ENCODE results near the gene PLA2G2D.

Gene PLA2G2D

DNA sequence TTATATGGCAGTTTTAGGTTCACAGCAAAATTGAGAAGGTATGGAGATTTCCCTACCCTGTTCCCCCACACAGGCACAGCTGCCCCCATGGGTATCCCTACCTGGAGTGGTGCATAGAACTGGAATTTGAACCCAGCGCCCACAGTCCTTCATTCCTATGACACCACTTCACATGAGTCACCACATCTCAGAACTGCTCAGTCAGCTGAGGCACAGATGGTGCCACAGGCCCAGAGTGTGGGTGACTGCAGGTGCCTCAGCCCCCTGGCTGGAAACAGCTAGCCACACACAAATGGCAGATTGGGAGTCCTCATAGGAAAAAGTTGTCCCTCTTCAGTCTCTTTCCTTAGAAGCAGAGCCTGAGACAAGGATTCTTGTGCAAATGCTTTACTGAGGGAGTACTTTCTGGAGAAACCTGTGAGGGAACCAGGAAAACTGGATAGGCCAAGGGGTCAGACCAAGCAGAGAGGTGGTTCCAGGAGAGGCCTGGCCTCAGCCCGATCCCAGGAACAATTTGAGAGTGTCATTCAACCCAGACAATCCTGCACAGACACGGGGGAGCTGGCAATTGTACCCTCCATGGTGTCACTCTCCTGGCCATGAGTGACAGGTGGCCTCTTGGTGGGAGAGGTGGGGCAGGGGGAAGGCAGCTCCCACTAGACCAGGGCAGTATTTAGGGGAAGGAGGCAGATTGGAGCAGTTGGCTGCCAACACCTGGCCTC is 6.9 kb downstream of the PLA2G2D start:
- DNase-seq, result no peak

DNA sequence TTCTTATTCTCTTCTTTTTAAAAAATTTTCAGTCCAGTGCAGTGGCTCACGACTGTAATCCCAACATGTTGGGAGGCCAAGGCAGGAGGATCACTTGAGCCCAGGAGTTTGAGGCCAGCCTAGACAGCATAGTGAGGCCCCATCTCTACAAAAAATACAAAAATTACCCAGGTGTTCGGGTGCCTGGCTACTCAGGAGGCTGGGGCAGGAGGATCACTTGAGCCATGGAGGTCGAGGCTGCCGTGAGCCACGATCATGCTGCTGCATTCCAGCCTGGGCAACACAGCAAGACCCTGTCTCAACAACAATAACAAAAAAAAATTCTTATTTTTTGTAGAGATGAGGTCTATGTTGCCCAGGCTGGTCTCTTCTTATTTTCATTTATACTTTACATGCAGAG is 7.9 kb downstream of the PLA2G2D start:
- DNase-seq, result no peak

DNA sequence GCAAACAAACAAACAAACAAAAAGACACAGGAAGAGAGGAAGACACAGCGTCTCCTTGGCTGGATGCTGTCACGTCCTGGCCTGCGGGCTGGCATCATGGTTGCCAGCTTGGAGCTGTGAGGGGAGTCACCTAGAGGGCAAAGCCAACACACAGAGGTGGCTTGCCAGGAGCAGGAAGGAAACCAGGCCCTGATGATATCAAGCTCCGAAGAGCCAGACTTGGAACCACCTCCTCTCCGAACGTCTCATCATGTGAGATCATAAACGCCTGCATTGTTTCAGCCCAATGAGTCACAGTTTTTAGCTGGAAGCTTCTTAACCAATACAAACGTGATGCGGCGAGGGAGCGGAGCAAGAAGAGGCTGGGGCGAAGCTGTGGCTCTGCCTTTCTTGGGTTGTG is 8.7 kb downstream of the PLA2G2D start:
- peak in 1 of 14 donors; percentile 1 for DNase-seq

DNA sequence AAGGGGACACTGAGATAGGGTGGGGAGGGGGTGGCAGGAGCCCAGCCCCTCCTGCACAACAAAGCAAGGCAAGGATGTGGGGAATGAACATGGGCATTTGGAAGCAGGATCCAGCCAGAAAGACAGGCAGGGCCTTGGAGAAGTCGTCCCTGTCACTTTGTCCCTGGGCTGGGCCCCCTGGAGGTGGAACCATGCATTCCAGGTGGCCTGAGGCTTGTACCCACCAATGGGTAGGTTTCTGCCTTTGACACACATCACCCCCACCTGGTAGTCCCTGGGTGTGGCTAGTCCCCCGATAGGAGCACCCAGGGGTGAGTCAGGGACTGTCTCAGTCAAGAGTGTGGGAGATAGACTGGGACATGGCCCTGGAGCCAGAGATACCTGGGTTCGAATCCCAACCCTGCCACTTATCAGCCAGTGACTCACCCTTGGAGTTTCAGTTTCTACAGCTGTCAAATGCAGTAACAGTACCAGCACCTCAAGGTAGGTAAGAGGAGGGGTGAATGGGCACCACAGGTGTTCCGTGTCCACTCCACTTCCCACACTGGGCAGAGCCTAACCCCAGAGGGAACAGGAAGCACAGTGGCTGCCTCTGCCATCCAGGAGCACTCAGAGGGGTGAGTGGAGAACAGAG is 10.0 kb downstream of the PLA2G2D start:
- DNase-seq, result no peak

DNA sequence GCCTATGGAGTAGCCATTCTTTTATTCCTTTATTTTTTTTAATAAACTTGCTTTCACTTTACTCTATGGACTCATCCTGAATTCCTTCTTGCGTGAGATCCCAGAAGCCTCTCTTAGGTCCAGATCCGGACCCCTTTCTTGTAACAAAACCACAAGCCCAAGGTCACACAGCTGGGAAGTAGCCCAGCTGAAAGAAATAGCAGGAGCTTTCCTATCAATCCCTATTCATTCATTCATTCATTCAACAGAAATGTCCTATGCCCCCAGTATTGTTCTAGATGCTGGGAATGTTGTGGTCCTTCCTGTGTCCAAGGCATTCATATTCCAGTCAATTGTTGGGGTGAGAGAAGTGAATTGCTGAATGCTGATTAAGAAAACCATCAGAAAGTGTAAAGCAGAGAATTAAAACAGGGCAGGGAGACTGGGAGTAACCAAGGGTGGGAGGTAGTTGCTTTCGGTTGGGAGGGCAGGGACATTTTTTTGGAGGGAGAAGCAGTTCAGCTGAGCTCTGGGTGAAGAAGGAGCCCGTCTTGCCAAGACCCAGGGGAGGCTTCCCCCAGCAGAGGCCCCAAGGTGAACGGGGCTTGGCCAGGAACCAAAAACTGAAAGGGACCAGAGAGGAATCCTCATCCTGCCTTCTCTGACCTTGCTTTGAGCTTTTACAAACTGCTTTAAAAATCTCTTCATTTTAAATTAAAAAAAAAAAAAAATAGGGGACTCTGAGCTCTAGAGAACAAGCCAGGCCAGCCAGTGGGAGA is 10.8 kb downstream of the PLA2G2D start:
- no peak for DNase-seq

DNA sequence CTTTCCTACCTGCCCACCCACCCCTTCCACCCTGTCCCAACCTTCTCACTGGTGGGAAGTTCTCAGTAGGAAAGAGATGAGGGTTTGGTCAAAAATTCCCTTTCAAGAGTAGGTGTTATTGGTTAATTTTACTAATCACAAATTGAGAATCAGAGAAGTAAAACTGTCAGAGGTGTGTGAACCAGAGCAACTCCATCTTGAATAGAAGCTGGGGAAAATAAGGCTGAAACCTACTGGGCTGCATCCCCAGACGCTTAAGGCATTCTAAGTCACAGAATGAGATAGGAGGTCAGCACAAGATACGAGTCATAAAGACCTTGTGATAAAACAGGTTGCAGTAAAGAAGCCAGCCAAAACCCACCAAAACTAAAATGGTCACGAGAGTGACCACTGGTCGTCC is 11.5 kb downstream of the PLA2G2D start:
- DNase-seq, result no peak

DNA sequence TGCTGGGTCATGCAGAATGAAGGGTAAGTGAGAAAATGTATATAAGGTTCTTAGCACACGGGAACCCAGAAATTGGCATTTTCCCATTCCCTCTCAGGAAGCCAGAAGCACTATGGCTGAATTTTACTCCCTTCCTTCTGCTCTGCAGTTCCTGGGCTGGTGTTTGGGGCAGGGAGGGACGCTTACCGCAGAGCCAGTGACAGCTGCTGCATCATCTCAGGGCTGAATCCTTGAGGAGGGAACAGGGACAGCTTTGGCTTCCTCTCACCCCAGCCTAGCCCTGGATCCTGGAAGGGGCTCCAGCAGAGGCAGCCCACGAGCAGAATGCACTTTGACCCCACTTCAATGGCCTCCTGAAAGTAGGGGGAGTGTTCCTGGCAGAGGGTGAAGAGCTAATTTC is 12.0 kb downstream of the PLA2G2D start:
- DNase-seq, result no peak

DNA sequence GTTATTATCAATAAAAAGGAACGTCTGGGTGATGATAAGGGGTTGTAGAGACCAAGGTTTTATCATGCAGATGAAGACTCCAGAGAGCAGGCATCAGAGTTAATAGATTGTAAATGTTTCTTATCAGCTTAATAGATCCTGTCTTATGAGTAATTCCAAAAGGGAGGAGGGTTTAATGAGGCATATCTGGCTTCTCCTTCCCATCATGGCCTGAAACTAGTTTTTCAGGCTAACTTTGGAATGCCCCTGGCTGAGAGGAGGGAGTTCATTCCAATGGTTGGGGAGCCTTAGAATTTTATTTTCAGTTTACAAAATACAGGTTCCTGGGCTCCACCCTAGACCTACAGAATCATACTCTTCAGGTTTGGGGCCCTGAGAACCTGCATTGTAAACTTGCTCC is 13.5 kb downstream of the PLA2G2D start:
- DNase-seq, result no peak

DNA sequence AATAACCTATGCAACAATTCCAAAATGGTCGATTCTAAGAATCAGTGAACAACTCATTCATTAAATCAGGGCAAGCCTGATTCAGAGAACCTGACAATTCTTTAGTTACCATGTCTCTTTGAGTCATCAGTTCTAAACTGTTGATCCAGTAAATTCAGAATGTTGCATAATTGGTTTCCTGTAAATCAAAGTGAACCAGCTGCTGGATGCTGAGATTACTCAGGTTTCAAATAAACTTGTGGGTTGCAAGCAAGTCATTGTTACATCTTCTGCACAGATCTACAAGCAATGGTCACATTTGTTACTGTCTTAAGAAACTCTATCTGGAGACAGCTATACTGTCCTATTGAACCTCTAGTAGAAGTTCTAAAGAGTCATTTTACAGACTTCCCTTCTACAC is 16.5 kb downstream of the PLA2G2D start:
- no peak for DNase-seq

DNA sequence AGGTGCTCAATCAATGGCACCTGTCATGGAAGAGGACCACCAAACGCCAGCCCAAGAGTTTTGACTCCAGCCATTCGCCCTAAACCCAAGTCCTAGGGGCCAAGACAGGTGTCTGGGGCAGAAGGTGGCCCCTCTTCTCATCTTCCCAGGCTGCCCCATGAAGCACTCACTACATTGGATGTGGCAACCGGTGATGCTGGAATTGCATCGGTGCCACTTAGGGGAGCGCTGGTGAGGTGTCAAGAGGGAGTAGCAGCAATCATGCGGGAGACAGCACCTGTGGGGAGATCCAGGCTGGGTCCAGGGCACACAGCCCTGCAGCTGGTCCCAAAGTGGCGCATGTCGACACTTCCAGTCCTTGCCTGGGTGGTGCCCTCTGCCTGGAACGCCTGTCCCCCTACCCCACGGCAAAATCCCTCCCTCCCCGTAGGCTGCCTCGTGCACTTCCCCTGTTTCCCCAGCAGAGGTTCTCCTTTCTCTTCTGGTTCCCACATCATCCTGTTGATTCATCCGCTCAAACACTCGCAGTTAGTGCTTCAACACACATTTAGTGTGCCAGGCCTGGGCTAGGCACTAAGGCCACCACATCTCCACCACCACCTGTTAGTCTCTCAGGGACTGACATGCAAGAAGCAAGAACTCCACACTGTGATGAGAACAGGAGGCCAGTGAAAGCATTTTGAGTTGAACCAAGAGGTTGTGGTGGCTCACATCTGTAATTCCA is 18.5 kb downstream of the PLA2G2D start:
- DNase-seq, result peak in 5 of 14 donors; percentile 2 to 22 (median 12)

DNA sequence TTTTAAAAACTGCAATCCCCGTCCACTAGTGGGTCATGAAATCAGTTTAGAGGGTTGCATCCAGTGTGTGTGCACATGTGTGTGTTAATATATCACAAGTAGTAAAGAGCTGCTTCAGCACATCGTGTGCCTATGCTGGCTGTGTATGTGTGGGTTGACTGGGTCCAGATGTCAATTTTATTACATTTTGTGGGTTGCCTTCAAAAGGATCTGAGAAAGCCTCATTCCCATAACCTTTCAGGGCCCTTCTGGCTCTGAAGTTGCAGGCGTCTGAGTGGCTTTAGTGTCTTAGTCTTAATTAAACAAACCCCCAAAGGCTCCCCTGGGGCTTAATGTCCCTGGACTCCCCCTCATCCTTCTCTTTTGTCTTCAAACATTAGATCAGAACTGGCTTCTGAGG is 19.8 kb downstream of the PLA2G2D start:
- no peak for DNase-seq

DNA sequence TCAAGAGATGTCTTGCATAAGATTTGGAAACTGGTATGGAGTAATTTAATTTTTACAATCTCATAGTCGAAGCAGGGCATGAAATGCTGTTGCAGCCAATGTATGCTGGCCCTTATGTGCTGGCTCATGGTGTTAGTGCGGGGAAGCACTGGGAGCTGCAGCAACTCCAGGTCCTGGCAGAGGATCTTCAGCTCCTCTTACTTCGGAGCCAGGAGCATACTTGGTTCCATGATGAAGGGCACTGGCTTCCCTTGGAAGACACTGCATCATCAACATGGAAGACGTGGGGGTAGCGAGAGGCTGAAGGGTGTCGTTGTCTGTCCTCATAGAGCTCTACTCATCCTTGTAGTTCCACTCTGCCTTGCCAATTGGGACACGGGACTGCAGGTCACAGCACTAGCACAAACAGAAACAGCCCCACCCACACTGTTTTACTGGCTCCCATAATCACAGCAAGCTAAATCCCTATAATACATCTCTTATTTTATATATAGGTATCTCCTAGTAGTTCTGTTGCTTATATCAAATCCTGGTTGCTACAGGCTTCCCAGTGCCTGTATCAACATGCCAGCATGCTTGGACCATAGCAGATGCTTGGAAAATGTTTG is 22.4 kb downstream of the PLA2G2D start:
- DNase-seq, result no peak

DNA sequence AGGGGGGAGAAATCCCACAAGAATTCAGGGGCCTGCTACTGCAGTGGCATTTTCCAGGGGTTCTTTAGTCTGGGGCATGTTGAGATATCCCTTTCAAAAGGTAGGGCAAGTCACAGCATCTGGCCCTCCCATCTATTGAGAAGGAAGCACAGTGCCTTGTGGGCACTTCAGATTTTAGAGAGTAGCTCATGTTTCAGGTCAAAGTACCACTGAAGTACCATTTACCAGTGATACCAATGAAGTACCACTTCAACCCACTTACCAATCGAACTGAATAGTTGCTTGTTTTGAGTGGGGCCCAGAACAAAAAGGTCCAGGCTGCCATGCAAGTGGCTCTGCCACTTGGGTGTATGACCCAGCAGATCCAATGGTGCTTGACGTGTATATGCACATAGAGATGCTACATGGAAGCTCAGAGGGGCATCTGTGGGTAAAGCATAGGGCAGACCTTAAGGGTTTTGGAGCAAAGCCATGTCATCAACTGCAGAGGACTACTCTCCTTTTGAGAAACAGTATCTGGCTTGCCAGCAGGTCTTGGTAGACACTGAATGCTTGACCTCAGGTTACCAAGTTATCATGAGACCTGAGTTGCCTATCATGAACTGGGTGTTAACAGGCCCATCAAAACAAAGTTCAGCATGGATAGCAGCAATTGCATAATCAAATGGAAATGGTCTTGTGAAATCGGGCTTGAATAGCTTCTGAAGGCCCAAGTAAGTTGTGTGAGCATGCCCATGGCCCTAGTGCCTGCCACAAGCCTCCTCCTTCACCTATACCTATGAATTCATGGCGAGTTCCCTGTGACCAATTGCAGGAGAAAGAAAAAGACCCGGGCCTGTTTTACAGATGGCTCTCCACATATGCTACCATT is 23.5 kb downstream of the PLA2G2D start:
- DNase-seq, result no peak

DNA sequence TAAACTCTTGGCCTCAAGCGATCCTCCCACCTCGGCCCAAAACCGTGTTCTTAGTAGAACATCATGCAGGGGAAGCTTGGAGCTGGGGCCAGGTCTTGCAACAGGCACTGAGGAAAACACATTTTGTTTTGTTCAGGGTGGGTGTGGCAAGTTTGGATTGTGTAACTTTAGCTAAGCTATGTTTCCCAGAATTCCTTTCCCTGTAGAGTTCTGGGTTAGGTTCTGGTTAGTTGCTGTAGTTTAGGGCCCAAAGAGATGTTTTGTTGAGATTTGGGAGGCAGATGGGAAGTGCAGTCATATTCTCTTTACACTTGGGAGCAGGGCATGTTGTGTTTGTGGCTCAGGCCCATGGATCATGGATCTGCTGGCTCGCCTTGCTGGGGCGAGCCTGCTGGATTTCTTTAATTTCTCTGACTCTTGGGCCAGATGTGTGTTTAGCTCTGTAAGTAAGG is 25.4 kb downstream of the PLA2G2D start:
- DNase-seq, result no peak

DNA sequence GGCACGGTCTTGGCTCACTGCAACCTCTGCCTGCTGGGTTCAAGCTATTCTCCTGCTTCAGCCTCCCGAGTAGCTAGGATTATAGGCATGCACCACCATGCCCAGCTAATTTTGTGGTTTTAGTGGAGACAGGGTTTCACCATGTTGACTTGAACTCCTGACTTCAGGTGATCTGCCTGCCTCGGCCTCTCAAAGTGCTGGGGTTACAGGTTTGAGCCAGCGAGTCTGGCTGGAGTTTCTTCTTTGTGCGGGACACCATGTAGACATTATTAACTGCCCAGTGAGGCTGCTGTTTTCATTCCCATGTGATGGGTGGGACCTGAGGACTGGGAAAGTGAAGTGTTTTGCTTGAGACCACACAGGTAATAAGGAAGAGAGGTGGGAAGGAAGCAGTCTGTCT is 26.0 kb downstream of the PLA2G2D start:
- no peak for DNase-seq

DNA sequence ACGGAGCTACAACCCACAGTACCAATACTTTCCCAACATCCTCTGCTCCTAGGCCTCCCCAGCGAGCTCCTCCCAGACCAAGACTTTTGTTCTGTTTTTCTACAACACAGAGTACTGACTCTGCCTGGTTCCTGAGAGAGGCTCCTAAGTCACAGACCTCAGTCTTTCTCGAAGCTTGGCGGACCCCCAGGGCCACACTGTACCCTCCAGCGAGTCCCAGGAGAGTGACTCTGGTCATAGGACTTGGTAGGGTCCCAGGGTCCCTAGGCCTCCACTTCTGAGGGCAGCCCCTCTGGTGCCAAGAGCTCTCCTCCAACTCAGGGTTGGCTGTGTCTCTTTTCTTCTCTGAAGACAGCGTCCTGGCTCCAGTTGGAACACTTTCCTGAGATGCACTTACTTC is 28.7 kb downstream of the PLA2G2D start:
- DNase-seq, result no peak

DNA sequence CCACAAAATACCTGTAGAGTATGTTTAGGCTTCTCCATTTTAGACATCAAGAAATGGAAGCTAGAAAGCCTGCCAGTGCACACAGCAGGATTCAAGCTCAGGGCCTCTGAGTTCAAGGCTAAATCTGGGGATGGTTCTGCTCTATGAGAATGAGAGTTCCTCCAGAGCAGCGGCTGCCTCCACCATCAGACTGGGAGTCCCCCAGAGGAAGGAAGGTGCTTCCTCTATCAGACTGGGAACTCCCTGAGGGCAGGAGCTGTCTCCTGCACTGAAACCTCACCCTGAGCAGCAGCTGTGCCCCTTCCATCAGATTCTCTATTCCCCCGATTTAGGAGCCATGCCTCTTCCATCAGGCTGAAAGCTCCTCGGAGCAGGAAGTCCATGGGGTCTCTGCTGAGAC is 29.2 kb downstream of the PLA2G2D start:
- no peak for DNase-seq

DNA sequence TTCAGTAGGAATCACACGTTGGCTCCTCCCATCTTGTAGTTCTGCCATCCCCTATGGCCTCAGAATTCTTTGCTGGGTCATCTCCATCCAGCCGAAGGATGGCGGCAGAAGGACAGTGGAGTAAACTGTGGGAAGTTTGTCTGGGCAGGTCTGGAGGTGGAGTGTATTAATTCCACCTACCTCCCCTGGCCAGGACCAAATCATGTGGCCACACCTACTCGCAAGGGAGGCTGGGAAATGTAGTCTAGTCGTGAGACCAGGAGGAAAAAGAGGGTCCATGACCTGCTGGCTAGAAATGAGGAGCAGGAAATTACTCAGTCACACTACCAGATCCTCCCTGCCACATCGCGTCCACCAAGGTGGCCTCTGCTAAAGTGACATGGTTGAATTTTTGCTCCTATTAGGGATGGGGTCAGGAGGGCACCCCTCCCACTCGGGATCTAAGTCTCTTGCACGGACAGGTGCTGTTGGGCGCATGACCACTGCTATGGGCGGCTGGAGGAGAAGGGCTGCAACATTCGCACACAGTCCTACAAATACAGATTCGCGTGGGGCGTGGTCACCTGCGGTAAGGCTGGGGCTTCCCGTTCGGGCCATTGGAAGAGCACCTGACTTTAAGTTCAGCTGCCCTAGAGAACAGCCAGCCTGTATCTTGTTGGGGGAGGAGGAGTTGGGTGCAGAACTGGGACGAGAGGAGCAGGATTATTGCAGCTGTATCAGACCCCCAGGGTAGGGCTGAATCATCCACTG is 29.8 kb downstream of the PLA2G2D start:
- no peak for DNase-seq

DNA sequence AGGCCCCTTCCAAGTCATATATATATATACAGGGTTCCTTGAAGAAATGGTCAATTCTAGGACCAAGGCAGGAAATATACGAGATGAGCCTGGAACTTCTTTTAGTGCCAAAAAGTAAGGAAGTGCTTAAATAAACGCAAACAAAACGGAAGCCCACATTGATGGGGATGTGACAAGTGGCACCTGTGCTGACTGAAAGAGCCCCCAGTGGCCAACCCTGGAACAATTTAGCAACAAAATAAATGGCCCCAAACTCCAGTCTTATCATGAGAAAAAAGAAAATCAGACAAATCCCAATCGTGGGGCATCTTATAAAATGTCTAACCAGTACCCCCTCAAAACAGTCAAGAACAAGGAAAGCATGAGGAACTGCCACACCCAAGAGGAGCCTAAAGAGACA is 31.7 kb downstream of the PLA2G2D start:
- DNase-seq, result no peak

DNA sequence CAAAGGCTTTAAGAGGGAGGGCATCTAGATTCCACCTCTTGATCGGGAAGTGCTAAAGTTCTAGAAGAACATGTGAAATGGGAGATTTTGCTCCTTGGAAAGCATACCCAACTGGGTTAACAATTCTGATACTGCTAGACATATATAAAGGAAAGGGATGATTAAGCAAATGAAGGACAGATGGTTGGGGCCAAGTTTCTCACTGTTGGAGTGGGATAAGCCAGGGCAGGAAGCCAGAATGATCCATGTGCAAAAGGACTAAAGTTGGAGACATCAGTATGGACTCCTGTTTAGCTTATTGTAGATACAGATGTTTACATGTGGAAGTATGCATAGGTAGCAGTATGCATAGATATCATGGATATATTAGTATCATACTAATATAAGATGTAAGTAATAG is 32.5 kb downstream of the PLA2G2D start:
- DNase-seq, result no peak
